Activated CD4-positive, alpha-beta T cell treated with anti-CD3 and anti-CD28 coated beads, Interleukin-2, amount 50 U/mL, for 24 hours (primary cell): ENCODE data around the gene SLAMF9.

Experiments
- DNase-seq, 2 donors: peaks; one replicate each; pipeline ENCODE4 v3.0.0-alpha.2; 2020; ENCODE audit warnings: low read depth in 1 of 2, low spot score in 1 of 2

Gene SLAMF9

DNA sequence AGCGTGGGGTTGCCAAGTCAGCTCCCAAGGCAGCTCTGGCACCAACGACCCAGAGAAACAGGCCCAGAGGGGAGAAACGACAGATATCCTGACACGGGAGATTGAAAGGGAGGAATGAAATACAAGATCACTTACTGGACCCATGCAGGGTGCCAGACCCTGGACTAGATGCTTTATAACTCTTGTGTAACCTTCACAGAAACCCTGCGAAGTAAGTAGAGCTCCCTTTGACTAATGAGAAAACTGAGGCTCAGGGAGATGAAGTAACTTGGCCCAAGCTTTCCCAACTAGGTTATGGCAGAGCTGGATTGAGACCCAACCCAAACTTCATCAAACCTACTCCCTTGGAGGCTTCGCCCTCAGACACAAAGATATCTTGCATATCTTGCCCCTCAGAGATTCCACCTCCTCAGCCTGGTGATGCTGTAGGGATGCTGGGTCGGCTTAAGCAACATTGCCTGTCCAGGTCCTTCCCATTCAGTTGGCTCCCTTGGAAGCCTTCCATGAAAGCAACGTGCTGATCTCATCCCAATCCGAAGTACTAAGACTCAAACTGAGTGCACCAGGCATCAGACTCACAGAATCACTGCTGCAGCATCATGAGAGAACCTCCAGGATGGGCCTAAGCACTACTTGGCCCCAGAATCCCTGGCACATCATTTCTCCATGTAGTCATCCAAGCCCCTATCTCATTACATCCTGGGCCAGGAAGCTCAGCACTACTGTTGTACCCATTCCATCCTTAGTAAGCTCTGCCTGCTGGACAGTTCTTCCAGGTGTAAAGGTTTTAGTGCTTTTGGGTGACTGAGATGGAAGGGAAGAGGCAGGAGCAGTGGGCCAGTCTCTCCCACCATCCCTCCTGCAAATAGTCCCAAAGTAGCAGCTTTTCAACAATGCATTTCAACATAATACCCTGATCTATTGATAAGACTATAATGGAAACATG is 7.5 kb downstream of the SLAMF9 start:
- DNase-seq, result no peak

DNA sequence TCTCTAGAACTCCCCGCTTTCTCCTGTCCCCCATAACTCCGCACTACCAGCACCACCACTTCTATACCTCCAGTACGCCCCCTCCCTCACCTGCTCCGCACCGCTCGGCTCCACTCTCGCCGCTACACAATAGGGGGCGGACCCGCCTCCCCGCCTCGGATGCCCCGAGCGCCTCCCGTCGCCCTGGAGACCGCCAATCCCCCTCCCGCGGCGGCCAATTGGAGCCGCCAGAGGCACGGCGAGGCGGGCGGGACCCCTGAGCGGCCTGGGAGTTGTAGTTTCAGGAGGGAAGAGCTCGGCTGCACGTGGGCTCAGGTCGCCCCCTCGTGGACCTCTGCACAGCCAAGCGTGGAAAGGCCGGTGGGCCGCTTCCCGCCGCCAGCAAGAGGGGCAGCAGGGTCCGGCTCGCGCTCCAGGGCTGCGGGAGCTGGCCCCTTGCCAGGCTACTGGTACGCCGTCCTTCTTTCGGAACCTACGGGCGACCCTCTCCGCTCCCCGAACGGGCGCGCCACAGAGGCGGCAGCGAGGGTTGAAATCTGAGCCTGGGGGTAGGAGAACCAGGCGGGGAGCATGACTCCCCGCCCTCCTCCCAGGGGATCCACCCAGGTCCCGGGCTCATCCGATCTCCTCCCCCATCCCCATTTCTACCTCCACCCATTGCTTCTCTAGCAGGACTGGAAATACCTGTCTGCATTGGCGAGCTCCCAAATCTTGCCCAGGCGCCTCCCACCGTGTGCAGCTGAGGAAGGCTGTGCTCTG is 8.4 kb downstream of the SLAMF9 start, which contains the start of gene IGSF9:
Gene IGSF9 (minus strand): TSS at position 131 of the 759 bp plus-strand sequence. CDS start 2,159 bp downstream, outside the sequence.
- peak; percentile 36 to 62 for DNase-seq

DNA sequence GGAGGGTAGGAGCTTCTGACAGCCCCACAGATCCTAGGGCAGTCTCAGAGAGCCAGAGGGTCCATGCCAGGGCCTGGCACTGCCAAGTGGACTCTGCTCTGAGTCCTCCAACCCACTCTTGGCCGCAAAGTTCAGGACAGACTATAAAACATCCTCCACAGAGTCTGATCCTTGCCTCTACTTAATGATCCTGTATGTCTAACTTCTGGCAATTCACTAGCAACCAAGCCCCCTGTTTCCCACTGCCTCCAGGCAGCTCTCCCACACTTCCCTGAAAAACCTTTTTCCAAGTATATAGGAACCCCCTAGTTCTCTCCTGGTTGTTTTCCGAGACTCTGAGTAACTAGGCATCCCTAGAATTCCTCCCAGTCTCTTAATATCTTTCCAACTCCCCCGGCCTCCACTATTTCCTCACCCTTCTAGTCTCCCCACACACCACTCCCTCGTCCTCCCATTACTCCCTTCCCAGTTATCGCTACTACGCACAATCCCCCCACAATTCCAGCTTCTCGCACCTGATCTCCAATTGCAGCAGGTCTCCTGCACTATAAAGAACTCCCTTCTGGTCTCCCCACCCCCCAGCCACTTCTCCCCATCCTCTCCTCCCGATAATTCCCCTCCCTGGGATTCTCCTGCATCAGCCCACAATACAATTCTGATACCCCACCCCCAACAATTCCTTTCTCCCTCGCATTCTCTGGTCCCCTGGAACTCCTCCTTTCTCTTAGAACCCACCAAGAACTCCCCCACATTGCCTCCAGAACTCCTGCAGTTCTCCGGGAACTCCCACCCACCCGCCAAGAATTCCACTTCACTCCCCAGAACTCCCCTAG is 9.2 kb downstream of the SLAMF9 start:
- DNase-seq, result no peak

DNA sequence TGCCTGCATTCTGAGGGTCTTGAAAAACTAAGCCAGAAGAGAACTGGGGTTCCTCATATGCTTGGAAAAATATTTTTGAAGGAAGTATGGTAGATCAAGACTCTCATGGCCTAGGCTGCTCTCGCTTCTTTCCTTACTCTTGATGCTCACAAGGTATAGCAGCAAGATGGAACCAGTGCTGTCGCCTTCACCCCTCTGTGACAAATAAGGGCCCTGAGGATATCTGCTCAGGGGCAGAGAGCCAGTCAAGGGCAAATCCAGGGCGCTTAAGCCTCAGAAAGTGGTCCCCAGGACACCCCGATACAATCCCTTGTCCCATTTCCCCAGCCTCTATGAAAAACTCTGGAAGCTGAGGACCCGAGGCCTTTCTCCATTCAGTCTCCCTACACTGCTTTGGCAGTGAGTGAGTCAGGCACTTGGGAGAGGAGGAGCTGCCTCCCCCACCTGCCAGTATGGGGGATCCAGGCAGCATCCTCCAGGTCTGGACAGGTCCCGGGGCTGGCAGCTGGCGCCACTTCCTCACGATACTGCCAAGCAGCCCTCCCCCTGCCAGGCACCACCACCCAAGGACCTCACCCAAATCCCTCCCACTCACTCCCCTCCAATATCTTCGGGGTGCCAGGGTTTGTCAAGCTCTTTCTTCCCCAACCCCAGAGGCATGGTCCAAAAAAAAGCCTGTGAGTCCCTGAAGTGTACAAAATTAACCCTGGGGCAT is 10.0 kb downstream of the SLAMF9 start:
- DNase-seq, result no peak

DNA sequence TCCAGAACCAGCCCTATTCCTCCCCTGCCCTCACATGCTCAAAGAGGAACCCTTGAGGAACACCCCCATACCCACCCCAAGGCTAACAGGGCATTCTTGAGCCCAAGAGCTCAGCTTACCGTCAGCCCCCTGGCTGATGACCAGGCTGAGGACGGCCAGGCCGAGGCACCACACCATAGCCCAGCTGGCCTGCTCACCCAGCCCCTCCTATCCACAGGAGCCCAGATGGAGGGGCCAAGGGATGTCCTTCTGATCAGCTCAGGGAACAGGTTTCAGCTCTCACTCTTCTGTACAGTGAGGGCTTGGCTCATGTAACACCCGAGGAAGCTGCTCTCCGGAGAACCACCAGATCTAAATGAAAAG is 10.8 kb downstream of the SLAMF9 start:
- no peak for DNase-seq

DNA sequence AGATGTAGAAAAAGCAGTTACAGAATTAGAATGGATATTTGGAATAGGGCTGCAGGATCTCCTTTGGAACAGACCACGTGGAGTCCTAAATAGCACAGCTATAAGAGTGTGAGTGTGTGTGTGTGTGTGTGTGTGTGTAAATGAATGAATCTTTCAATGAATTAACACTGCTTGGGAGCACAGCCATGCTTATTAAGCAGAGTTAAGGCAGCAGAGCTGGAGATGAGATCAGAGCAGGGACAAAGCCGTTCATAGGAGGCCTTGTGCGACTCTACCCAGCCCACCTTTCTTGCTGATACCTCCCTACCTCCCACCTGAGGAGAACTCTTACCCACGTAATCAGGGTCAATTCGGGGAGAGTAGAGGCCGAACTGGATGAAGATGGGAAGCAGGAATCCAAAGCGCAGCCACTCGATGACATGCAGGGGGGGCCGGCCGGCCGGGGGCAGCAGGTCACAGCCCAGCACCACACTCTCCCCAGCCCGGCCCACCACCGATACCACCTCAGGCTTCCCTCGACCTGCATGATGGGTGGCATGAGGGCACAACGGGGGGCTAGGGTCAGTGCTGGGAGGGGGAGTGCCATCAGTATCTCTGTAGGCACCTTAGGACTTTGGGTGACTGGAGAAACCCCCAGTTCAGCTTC is 11.3 kb downstream of the SLAMF9 start:
- no peak for DNase-seq

DNA sequence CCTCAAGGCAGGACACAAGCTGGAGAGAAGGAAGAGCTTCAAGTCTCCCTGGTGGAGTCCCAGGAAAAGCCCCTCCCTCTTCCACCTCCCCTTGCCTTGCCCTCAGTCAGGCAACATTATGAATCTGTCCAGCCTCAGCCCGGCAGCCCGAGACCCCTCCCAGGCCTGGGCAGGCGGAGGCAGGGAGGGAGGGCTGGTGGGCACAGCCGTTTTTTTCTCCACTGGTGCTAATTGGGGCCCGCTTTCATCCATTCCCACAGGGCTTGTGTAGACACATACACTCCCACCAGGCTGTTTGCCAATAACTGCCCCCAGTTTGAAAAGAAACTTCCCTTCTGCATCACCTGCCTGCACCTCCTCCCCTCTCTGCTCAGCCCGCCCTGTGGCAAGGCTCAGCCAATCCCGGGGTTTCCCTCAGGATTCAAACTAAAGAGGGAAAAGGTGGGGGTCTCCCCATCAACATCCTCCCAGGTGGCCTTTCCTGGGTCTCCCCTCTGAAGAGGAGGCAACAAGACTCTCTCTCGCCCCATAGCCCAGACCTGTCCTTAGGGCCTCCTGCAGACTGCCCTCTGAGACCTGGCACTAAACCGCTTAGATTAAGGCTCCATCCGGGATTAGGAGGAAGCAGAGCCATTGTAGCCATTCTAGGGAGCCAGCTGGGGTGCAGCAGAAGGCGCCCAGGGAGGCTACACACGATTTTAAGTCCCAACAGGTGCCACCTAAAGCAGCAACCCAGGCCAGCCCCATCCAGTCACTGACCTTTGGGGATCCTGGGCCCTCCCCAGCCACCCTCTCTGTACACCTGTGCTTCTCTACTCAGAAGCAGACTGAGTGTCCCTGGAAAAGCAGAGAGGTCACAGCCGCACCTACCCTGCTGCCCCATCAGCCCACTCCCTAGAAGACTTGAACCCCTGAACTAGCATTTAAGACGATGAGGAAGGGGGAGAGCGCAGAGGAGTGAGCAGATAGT is 12.2 kb downstream of the SLAMF9 start:
- no peak for DNase-seq

DNA sequence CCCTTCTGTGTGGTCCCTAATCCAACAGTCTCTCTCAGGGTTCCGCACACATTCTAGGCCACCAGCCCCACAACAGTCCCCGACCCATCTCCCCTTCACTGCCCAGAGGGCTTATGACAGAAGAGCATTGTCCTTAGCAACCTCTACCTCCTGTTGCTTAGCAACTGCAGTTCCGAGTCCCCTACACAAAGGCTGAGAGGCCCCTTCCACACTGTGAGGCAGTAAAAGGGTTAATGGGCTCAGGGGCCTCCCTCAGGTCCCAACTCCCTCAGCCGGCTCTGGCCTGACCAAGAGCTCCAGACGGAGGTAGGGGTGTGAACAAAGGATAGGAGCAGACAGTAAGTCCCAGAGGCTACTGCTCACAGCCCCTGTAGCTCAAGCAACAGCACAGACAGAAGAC is 12.9 kb downstream of the SLAMF9 start:
- no peak for DNase-seq

DNA sequence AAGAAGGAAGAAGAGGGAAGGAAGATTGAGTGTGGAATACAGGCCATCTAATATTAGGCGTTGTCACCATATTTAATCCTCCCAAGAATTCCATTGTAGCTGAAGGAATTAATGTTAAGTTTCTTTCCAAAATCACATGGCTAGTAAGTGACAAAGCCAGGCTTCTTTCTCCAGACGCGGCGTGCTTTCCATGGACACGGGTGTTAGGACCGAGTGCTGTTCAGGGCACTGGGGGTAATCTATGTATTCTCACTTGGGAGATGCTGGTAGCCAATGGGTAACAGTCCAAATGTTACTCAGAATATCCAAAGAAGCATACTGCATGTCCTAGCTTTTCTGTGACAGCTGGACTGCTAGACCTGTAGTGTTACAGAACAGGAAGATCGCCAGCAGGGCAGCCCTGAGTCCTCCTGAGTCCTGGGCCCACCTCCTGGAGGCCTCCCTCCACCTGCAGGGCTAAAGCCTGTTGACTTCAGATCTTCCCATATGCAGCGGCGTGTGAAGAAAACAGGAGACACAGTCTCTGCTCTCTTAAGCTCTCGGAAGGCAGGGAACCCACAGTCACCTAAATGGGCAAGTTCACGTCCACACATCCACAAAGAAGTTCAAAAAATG is 13.9 kb downstream of the SLAMF9 start:
- no peak for DNase-seq

DNA sequence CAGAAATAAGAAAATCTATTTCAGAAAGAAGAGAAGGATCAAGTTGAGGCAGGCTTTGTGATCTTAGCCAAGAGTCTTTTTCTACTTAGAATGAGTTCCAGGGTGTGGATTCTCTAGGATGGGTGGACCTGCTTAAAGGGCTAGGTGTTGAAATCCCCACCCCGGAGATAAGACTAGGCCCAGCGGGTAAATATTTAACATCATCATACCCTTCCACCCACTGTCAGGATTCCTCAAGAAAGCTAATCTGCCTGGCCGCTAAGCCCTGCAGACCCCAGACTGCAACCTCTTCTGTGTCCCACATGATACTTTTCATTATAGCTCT is 14.4 kb downstream of the SLAMF9 start:
- DNase-seq, result no peak

DNA sequence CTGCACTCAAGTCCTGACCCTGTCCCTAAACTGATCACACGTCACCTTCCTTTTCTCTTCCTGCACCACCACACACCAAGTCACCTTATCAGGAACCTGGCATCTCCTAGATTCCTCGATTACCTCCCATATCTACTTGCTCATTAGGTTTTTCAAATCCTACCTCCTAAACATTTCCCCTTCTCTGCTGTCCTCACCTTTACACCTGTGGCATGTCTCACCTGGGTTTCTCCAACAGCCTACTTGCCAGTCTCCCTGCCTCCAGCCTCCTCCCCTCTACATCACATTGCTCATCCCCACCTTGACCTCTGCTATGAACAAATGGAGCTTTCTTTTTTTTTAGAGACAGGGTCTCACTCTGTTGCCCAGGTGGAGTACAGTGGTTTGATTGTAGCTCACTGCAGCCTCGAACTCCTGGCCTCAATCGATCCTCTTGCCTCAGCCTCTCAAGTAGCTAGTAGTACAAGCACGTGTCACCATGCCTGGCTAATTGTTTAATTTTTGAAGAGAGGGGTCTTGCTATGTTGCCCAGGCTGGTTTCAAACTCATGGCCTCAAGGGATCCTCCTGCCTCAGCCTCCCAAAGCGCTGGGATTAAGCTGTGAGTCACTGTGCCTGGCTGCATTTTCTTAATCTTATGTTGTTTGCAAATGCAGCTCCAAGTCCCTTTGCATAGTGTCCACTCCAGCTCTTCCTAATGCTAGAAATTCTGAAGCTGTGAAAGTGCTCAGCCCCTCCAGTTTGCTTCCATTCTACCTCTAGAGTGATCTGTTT is 14.9 kb downstream of the SLAMF9 start:
- DNase-seq, result no peak

DNA sequence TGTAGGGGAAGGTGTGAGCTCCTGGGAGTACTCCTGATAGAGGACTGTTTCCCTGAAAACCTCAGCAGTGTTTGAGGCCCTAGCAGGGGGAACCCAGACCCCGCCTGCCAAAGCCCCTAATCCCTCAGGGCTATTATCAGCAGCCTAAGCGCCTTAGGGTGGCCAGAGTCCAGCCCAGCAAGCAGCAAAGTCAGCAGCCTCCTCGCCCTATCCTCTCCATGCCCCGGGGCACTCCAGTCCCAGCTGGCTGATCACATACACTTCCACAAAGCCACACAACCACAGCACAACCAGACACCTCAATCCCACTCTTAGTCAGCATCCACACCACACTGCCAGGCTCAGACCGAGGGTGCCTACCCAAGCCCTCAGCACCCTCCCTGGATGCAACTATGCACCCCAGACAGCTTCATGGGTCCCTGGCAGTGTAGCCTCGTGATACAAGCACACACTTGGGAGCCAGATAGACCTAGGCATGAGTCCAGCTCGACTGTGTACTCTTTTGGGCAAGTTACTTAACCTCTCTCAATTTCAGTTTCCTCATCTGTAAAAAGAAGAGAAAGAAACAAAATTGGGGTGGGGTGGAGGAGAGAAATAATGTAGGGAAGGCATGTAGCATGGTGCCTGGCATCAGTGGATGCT is 15.7 kb downstream of the SLAMF9 start:
- DNase-seq, result no peak

DNA sequence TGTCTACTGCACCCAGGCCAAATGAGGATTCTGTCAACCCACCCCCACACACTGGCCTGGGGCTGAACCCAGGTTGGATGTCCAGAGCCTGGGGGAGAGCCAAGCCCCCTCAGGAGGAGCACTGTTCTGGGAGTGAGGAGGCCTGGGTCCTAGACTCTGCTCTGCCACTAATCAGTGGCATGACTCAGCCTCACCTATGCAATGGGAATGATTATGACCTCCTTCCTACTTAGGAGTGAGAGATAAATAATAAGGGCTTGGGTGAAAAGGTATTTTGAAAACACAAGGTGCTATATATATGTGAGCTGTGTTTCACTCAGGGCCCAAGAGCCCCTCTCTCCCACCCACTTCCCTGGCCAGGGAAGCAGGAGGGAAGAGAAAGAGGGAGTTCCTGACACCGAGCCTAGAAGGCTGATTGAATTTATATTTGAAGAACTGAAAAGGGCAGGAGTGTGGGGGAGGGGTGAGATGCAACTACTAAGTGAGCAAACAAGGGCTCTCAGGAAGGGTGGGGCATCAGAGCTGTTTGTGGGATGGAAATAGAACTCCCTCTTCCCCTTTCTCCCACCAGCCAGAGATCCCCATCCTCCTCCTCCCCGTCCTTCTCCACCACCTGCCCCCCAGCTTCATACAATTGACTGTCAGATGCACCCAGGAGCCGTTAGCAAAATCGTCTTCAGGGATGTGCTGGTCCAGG is 16.8 kb downstream of the SLAMF9 start:
- DNase-seq, result no peak

DNA sequence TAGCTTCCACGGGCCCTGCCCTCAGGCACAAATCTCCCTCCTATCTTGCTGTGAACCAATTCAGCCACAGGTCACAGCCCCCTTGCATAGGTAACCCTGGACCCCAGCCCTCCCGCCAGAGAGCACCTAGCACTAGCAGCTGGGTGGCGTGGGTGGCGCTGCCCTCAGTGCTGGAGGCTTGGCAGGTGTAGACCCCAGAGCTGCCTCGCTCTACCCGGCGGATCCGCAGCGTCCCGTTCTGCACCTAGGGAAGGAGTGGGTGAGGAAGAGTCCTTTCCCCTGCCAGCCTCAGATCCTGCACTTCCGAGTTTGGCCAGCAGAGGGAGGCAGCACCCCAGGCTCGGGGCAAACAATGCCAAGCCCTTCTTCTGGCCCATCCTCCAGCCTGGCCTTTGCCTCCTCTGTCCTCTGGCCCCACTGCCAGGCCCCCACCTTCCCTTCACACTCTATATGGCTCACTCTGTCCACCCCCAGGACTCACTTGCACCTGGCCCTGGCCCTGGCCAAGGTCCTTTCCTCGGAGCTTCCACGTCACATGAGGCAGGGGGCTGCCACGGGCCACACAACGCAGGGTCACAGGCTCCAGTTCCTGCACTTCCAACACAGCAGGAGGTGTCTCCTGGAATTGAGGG is 17.6 kb downstream of the SLAMF9 start:
- peak; percentile 78 to 90 for DNase-seq

DNA sequence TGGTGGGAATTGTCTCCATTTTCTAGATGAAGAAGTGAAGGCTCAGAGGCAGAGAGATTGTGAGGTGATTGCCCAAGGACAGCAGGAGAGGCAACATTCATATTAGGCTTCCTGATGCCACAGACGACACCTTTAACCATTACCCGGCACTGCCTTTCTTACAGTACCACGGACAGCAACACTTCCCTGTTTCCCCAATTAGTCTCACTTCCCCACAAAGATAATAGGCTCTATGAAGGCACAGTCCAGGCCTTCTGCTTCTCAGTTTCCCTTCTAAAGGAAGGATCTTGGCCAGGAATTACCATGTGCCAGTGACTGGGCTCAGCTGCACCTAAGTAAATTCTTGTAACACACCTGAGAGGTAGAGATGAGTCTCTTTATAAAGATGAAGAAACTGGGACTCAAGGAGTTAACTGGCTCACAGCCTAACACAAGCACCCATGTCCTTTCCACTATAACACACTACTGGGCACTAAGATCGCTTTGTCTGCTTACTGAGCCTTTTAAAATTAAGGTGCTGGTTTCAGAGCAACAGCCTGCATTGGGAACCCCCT is 18.2 kb downstream of the SLAMF9 start:
- DNase-seq, result no peak

DNA sequence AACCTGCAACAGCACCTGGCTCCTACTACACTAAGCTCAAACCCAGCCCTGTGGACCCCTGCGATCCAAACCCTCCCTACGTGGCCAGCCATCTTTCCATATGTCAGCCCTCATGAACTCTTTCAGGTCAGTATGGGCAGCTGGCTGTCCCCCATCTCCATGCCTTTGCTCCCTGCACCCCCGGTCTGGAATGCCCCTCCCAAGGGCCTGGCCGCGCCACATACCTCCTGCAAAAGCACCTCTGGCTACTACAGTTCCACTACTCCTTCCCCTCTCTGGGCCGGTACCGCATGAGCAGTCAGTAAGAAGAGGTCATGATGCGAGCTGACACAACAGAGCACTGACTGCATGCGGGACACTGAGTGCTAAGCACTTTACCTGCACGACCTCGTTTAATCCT is 18.7 kb downstream of the SLAMF9 start:
- no peak for DNase-seq
